Measurements from ENCODE around the gene GNAS-AS1.
A peak's percentile ranks its signal among the peaks of the same experiment; 100 is the strongest.

GNAS-AS1 gene

GRCh38 chr20:58853976-58854637 is 3.4 kb upstream of the GNAS-AS1 start:
- no peaks in the 10 kb centered on the region for H3K9me3 Mint-ChIP-seq

GRCh38 chr20:58853466-58853865 is 2.8 kb upstream of the GNAS-AS1 start:
- no peaks in the 10 kb centered on the region for H3K9me3 Mint-ChIP-seq
- H3K4me3 Mint-ChIP-seq = no peak overlapping the region
- DNase-seq (ENCODE audit: low spot score in 2 of 2) (no peak), ATAC-seq (no peak)
- H3K27ac Mint-ChIP-seq = no peak overlapping the region
- no peaks in the 10 kb centered on the region for H3K36me3 Mint-ChIP-seq
- H3K4me1 Mint-ChIP-seq = peaks cover 42% of the 10 kb centered on the region

More at GRCh38 chr20:58853976-58854637, 3.4 kb upstream of the GNAS-AS1 start:
- H3K27ac Mint-ChIP-seq = no peak overlapping the region
- ATAC-seq (no peak), DNase-seq (ENCODE audit: low spot score in 2 of 2) (no peak)
- H3K4me3 Mint-ChIP-seq = peak overlapping the region; percentile 59
- no peaks in the 10 kb centered on the region for H3K36me3 Mint-ChIP-seq
- H3K4me1 Mint-ChIP-seq = peaks cover 41% of the 10 kb centered on the region

GRCh38 chr20:58852543-58853271 is 2.0 kb upstream of the GNAS-AS1 start, which contains the start of gene GNAS:
Gene GNAS (plus strand): TSS chr20:58852716.
- Mint-ChIP-seq H3K4me1 (peaks cover 48% of the 10 kb centered on the region), H3K9me3 (no peaks in the 10 kb centered on the region), H3K36me3 (no peaks in the 10 kb centered on the region), H3K27ac (no peak within 1 kb of the TSS), H3K4me3 (peak within 1 kb of the TSS; percentile 83)
- ATAC-seq (peak; percentile 27), DNase-seq (ENCODE audit: low spot score in 2 of 2) (peak in 1 of 2 donors; percentile 77)

DNA sequence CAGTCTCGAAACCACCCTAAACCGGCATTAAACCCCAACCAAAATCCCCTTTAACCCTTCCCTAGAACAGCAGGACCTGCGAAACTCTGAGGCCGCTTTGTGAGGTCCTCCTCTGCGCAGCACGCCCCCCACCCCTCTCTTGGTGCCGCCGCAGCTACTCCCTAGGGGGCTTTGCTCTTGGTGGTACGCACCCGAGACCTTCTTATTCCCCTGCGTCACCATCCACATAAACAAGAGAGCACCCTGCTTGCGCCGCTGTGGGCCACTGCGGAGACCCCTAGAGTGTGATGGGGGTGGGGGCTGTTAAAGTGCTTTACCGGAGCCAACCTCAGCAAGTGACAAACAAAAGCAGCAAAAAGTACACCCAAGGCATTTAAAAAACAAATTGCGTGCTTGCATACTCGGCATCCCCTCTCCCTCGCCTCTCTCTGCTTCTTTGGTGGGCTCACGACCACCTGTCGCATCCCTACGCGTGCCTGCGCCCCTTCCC is 1.3 kb upstream of the GNAS-AS1 start:
- no peak overlapping the region for H3K27ac Mint-ChIP-seq
- H3K9me3 Mint-ChIP-seq = no peaks in the 10 kb centered on the region
- peak overlapping the region; percentile 83 for H3K4me3 Mint-ChIP-seq
- peaks cover 55% of the 10 kb centered on the region for H3K4me1 Mint-ChIP-seq
- ATAC-seq = no peak
- peak in 1 of 2 donors; percentile 50 for DNase-seq (ENCODE audit: low spot score in 2 of 2)
- no peaks in the 10 kb centered on the region for H3K36me3 Mint-ChIP-seq

GRCh38 chr20:58851221-58851968 is 693 bp upstream of the GNAS-AS1 start:
- DNase-seq (ENCODE audit: low spot score in 2 of 2) (no peak), ATAC-seq (peak; percentile 3)
- H3K4me1 Mint-ChIP-seq = peaks cover 56% of the 10 kb centered on the region
- H3K9me3 Mint-ChIP-seq = no peaks in the 10 kb centered on the region
- no peaks in the 10 kb centered on the region for H3K36me3 Mint-ChIP-seq
- no peak overlapping the region for H3K27ac Mint-ChIP-seq
- H3K4me3 Mint-ChIP-seq = peak overlapping the region; percentile 83

- peaks cover 46% of the 10 kb centered on the region for H3K4me1 Mint-ChIP-seq
- H3K9me3 Mint-ChIP-seq = no peaks in the 10 kb centered on the region
- no peaks in the 10 kb centered on the region for H3K36me3 Mint-ChIP-seq
- no peak overlapping the region for H3K27ac Mint-ChIP-seq
- DNase-seq (ENCODE audit: low spot score in 2 of 2) = no peak
- no peak for ATAC-seq
- no peak overlapping the region for H3K4me3 Mint-ChIP-seq
Observed at GRCh38 chr20:58847463-58847862, 3.2 kb downstream of the GNAS-AS1 start.

DNA sequence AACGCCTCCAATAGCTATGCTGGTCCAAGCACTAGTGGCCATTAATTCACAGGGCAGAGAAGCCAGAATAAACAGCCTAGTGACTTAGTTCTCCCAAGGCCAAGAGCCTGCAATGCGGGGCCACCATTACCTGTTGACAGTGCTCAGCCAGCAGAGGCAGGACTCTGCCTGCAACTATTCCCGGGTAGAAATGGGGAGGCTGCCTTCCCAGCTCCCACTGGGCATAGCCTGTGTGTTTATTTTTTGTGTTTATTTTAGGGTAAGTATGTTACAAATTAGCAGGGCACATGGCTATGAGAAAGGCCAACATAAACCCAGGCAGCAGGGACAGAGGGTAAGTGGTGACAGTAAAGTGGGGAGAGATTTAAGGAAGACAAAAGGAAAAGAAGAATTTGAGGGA is 5.0 kb downstream of the GNAS-AS1 start:
- peaks cover 29% of the 10 kb centered on the region for H3K4me1 Mint-ChIP-seq
- no peaks in the 10 kb centered on the region for H3K9me3 Mint-ChIP-seq
- H3K27ac Mint-ChIP-seq = no peak overlapping the region
- no peak overlapping the region for H3K4me3 Mint-ChIP-seq
- H3K36me3 Mint-ChIP-seq = no peaks in the 10 kb centered on the region
- DNase-seq (ENCODE audit: low spot score in 2 of 2) (no peak), ATAC-seq (no peak)

DNA sequence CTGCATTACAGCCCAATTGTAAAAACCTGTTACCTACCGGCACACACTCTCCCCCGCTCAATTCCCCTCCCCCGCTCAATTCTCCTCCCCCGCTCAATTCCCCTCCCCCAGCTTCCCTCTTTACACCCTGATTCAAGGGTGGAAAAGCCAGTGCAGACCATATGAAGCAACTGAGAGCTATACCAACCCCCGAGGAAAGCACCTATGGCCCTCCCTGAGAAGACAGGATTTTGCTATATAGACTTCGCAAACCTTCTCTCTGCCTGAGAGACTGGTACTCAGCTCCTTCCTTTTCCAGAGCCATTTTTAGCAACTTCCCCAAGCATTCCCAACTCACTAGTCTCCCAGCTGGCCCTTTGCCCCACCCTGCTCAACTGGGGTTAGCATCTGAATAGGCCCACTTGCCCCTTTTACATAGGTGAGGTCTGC is 7.6 kb downstream of the GNAS-AS1 start:
- DNase-seq (ENCODE audit: low spot score in 2 of 2) (no peak), ATAC-seq (no peak)
- Mint-ChIP-seq H3K9me3 (no peaks in the 10 kb centered on the region), H3K27ac (no peak overlapping the region), H3K4me1 (peaks cover 23% of the 10 kb centered on the region), H3K4me3 (no peak overlapping the region), H3K36me3 (no peaks in the 10 kb centered on the region)

- no peak overlapping the region for H3K27ac Mint-ChIP-seq
- no peaks in the 10 kb centered on the region for H3K36me3 Mint-ChIP-seq
- no peak for ATAC-seq
- peaks cover 21% of the 10 kb centered on the region for H3K4me1 Mint-ChIP-seq
- no peak for DNase-seq (ENCODE audit: low spot score in 2 of 2)
- no peaks in the 10 kb centered on the region for H3K9me3 Mint-ChIP-seq
- no peak overlapping the region for H3K4me3 Mint-ChIP-seq
Observed at GRCh38 chr20:58842276-58842675, 8.4 kb downstream of the GNAS-AS1 start.

DNA sequence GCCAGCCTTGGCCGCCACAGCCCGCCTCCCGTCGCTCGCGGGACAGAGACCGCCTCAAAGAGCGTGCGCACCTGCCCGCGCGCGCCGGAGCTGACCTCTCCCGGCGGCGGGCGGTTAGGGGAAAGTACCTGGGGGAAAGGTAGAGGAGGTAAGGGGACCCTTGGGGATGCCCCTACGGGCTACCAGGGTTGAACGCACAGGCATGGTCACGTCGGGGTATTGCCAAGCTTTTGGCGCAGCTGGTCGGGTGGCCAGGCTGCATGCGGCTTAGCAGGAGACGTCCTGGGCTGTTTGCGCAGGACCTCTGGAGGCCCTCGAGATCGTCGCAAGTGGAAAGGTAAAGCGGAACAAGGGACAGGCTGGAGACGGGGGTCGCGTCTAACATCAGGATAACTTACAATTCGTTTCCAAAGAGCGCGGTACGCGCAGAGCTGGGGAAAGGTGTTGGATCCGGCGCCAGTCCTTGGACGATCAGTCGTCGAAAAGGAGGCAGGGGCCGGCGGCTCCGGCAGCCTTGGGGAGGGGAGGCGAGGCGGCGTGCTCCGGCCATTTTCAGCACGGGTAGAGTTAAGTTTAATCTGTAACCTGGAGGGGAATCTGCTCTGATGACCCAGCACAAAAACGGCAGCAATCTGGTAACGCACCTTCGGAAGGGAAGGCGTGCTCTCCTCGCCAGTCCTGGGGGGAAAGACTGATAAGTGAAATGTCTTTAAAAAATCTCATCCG is 9.0 kb downstream of the GNAS-AS1 start:
- no peak for ATAC-seq
- no peak for DNase-seq (ENCODE audit: low spot score in 2 of 2)
- Mint-ChIP-seq H3K27ac (no peak overlapping the region), H3K4me3 (no peak overlapping the region), H3K36me3 (no peaks in the 10 kb centered on the region), H3K4me1 (peaks cover 18% of the 10 kb centered on the region), H3K9me3 (no peaks in the 10 kb centered on the region)

DNA sequence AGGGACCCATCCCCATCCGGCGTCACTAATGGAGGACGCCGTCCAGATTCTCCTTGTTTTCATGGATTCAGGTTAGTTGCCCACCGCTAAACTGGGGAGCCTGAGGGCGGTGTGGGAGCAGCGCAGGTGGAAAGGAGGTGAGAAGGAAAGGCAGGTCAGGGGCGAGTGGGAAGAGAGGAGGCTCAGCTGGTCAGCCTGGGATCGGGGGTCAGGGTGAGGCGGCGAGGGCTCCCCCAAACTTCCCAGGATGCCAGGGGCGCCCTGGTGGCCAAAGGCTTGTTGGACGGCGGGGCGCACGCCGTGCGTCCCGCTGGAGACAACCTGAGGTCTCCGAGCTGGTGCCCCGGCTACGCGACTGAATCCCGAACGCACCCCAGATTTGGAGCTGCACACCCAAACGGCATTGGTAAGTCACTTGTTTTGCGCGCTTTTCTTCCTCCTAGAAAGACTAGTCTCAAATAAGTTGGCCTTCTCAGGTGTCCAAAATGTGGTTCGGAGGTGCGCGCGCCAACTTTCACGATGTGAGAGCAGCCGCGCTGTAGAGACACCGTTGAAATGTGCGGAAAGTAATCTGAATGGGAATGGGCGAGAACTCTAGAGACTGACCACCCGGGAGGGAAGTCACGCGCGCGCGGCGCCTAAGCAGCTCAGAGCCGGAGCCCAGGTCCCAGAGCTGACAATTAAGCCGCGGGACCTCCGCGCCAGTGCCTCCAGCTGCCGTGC is 9.7 kb downstream of the GNAS-AS1 start:
- H3K36me3 Mint-ChIP-seq = no peaks in the 10 kb centered on the region
- DNase-seq (ENCODE audit: low spot score in 2 of 2) (no peak), ATAC-seq (no peak)
- no peak overlapping the region for H3K4me3 Mint-ChIP-seq
- peaks cover 18% of the 10 kb centered on the region for H3K4me1 Mint-ChIP-seq
- H3K9me3 Mint-ChIP-seq = no peaks in the 10 kb centered on the region
- no peak overlapping the region for H3K27ac Mint-ChIP-seq

DNA sequence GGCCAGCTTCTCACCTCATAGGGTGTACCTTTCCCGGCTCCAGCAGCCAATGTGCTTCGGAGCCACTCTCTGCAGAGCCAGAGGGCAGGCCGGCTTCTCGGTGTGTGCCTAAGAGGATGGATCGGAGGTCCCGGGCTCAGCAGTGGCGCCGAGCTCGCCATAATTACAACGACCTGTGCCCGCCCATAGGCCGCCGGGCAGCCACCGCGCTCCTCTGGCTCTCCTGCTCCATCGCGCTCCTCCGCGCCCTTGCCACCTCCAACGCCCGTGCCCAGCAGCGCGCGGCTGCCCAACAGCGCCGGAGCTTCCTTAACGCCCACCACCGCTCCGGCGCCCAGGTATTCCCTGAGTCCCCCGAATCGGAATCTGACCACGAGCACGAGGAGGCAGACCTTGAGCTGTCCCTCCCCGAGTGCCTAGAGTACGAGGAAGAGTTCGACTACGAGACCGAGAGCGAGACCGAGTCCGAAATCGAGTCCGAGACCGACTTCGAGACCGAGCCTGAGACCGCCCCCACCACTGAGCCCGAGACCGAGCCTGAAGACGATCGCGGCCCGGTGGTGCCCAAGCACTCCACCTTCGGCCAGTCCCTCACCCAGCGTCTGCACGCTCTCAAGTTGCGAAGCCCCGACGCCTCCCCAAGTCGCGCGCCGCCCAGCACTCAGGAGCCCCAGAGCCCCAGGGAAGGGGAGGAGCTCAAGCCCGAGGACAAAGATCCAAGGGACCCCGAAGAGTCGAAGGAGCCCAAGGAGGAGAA is 10.5 kb downstream of the GNAS-AS1 start:
- H3K4me3 Mint-ChIP-seq = peak overlapping the region; percentile 6
- H3K27ac Mint-ChIP-seq = no peak overlapping the region
- no peak for DNase-seq (ENCODE audit: low spot score in 2 of 2)
- no peaks in the 10 kb centered on the region for H3K9me3 Mint-ChIP-seq
- no peaks in the 10 kb centered on the region for H3K36me3 Mint-ChIP-seq
- peaks cover 18% of the 10 kb centered on the region for H3K4me1 Mint-ChIP-seq
- ATAC-seq = no peak

GRCh38 chr20:58839474-58839874 is 11.2 kb downstream of the GNAS-AS1 start:
- ATAC-seq (peak; percentile 60), DNase-seq (ENCODE audit: low spot score in 2 of 2) (no peak)

GRCh38 chr20:58838174-58838573 is 12.5 kb downstream of the GNAS-AS1 start:
- Mint-ChIP-seq H3K9me3 (no peaks in the 10 kb centered on the region), H3K27ac (no peak overlapping the region), H3K4me1 (peaks cover 18% of the 10 kb centered on the region), H3K4me3 (no peak overlapping the region), H3K36me3 (no peaks in the 10 kb centered on the region)
- ATAC-seq = no peak
- no peak for DNase-seq (ENCODE audit: low spot score in 2 of 2)

More at GRCh38 chr20:58839474-58839874, 11.2 kb downstream of the GNAS-AS1 start:
- peak overlapping the region; percentile 6 for H3K4me3 Mint-ChIP-seq
- H3K36me3 Mint-ChIP-seq = no peaks in the 10 kb centered on the region
- peaks cover 18% of the 10 kb centered on the region for H3K4me1 Mint-ChIP-seq
- no peak overlapping the region for H3K27ac Mint-ChIP-seq
- no peaks in the 10 kb centered on the region for H3K9me3 Mint-ChIP-seq

Measured in stimulated activated effector memory CD8-positive, alpha-beta T cell treated with anti-CD3 and anti-CD28 coated beads, Interleukin-12 subunit alpha, Interleukin-12 subunit beta, amount 100 ng/mL, for 72 hours (primary cell).